Stomach (tissue), 9 donors: ENCODE data around the gene MRPS24. TPM values are rescaled to one million over a fixed set of nuclear protein-coding genes. Genes with fewer than 3 reads are reported as not detected.
A peak's percentile ranks its signal among the peaks of the same experiment; 100 is the strongest.

Experiments used
- DNase-seq, 2 donors: peaks; one replicate each; pipeline versions ENCODE4 v3.0.0 to v3.0.0-alpha.2; 2013 to 2019
- H3K27ac ChIP-seq, 5 donors: fragments of 200-600 bp in 4 of 5; sonication (generic) in 4 of 5; one replicate each; pipeline ENCODE4 v1.5.1; 2013 to 2019; ENCODE audit warnings: mild to moderate bottlenecking in 1 of 5, moderate library complexity in 1 of 5
- H3K27me3 ChIP-seq, 3 donors: fragments of 200-600 bp; sonication (generic); one replicate each; pipeline ENCODE4 v1.5.1; 2017 to 2019; ENCODE audit warnings: mixed run types in 1 of 3
- H3K36me3 ChIP-seq, 4 donors: fragments of 200-600 bp; sonication (generic); 1 replicate in 3 of 4; 2 replicates in 1 of 4; pipeline ENCODE4 v1.5.1; 2016 to 2019
- H3K4me1 ChIP-seq, 4 donors: fragments of 200-600 bp; sonication (generic); one replicate each; pipeline ENCODE4 v1.5.1; 2016 to 2019
- H3K4me3 ChIP-seq, 4 donors: fragments of 200-600 bp; sonication (generic) in 3 of 4; one replicate each; pipeline ENCODE4 v1.5.1; 2016 to 2019; ENCODE audit warnings: mild to moderate bottlenecking in 1 of 4
- H3K9me3 ChIP-seq, 4 donors: fragments of 200-600 bp; sonication (generic); one replicate each; pipeline ENCODE4 v1.5.1; 2016 to 2019
- CTCF ChIP-seq, 7 experiments: fragments of 450-650 bp in 4 of 7; fragments of 200-600 bp in 3 of 7; sonication (generic) in 3 of 7; IDR thresholded peaks; one replicate each; pipeline ENCODE4 v1.5.1; 2016 to 2019; ENCODE audit warnings: antibody characterized with exemption in 7 of 7, control low read depth in 2 of 7, mild to moderate bottlenecking in 1 of 7
- EP300 ChIP-seq: sonication (generic); formaldehyde crosslinking; IDR thresholded peaks from one replicate; pipeline ENCODE4 v1.6.1; 2017; ENCODE audit warnings: antibody characterized with exemption
- POLR2A ChIP-seq, 4 donors: fragments of 450-650 bp; IDR thresholded peaks; one replicate each; pipeline ENCODE4 v1.6.1; 2016; ENCODE audit warnings: antibody characterized with exemption in 4 of 4, control low read depth in 2 of 4, mild to moderate bottlenecking in 1 of 4, moderate library complexity in 1 of 4
- POLR2AphosphoS5 ChIP-seq, 3 donors: sonication (generic); formaldehyde crosslinking; IDR thresholded peaks; one replicate each; pipeline ENCODE4 v1.6.1; 2016; ENCODE audit warnings: antibody characterized with exemption in 3 of 3
- WGBS, 5 donors: extraction: QIAGEN DNeasy Blood & Tissue Kit in 3 of 5; methylation state at CpG; one replicate each; pipeline versions ENCODE4 v1.1.5 to v1.1.7; 2013 to 2018; 5-methylcytosine and 5-hydroxymethylcytosine counted together
- intact Hi-C: fragments of 100-400 bp; cut with DNase I; formaldehyde crosslinking; loops from one replicate; pipeline ENCODE4 v1.15.1; 2023; ENCODE audit warnings: low total_unique reads
- polyA plus RNA-seq, 3 donors: library from polyadenylated mRNA; stranded (reverse); fragments of 200-250 nt; gene quantifications; one replicate each; pipeline ENCODE4 v1.2.3, GENCODE V29; 2013
- total RNA-seq, 5 donors: library from RNA; depleted of rRNA; stranded (reverse); fragments of >200 nt; gene quantifications; one replicate each; pipeline versions ENCODE4 v1.1.0 to v1.2.3, GENCODE V29; 2014 to 2016
- donor health status: healthy with polysubstance abuse.
- donor health status: Bipolar disorder and iron deficiency.
- donor health status: healthy.

Gene MRPS24
- total and polyA plus RNA-seq, 8 donors: 17.1 to 200 (median 167) TPM; not detected in 1

- TF ChIP-seq POLR2A (IDR thresholded peaks at IDR 0.05): no peak
- intact Hi-C loops: no loop called here
Measured at GRCh38 chr7:43876976-43877745, 7.8 kb upstream of the MRPS24 start.

GRCh38 chr7:43876241-43876640 lies 6.9 kb upstream of the MRPS24 start:
- Histone ChIP-seq H3K4me1 (peaks cover 0 to 27% (median 9%) of the 10 kb centered on the region in 4 donors), H3K4me3 (no peak overlapping the region), H3K9me3 (no peaks in the 10 kb centered on the region), H3K27ac (no peak overlapping the region), H3K36me3 (peaks cover 59 to 68% (median 67%) of the 10 kb centered on the region in 4 donors), H3K27me3 (no peaks in the 10 kb centered on the region)
- intact Hi-C loops: no loop called here
- WGBS, 5 donors: 86 to 93% (median 89%) methylated on average over 7 of the region's 7 CpGs
- DNase-seq: no peak
- TF ChIP-seq CTCF (IDR thresholded peaks at IDR 0.05): no peak
- no peak for TF ChIP-seq EP300

More at GRCh38 chr7:43876976-43877745, 7.8 kb upstream of the MRPS24 start:
- no peak for DNase-seq
- Histone ChIP-seq H3K4me1 (peaks cover 0 to 22% (median 9%) of the 10 kb centered on the region in 4 donors), H3K36me3 (peaks cover 59 to 77% (median 77%) of the 10 kb centered on the region in 4 donors), H3K27ac (no peak overlapping the region), H3K27me3 (no peaks in the 10 kb centered on the region), H3K9me3 (no peaks in the 10 kb centered on the region), H3K4me3 (no peak overlapping the region)
- 89 to 95% (median 90%) methylated on average over 22 to 29 of the region's 29 CpGs for WGBS, 5 donors

GRCh38 chr7:43873300-43873699 lies 4.0 kb upstream of the MRPS24 start:
- no peaks in the 10 kb centered on the region for H3K9me3 ChIP-seq
- 83 to 99% (median 90%) methylated on average over 5 of the region's 5 CpGs for WGBS, 5 donors
- H3K27ac ChIP-seq: peak overlapping the region in 4 of 5 donors; percentile 26 to 73 (median 63)
- no peak overlapping the region for H3K4me3 ChIP-seq
- no peaks in the 10 kb centered on the region for H3K27me3 ChIP-seq
- peaks cover 32 to 39% (median 38%) of the 10 kb centered on the region in 4 donors for H3K36me3 ChIP-seq
- peak in 1 of 2 donors; percentile 37 for DNase-seq
- peaks cover 8 to 37% (median 22%) of the 10 kb centered on the region in 4 donors for H3K4me1 ChIP-seq
- intact Hi-C loops: no loop called here
- TF ChIP-seq EP300 (no peak), CTCF (IDR thresholded peaks at IDR 0.05) (no peak), POLR2AphosphoS5 (IDR thresholded peaks at IDR 0.05) (no peak)

- WGBS, 5 donors: 21 to 41% (median 26%) methylated on average over 7 of the region's 7 CpGs
- Histone ChIP-seq H3K27me3 (no peaks in the 10 kb centered on the region), H3K4me1 (peaks cover 8 to 44% (median 27%) of the 10 kb centered on the region in 4 donors), H3K27ac (peak overlapping the region in 4 of 5 donors; percentile 26 to 73 (median 63)), H3K4me3 (no peak overlapping the region), H3K36me3 (peaks cover 24 to 33% (median 31%) of the 10 kb centered on the region in 4 donors), H3K9me3 (no peaks in the 10 kb centered on the region)
- no peak for TF ChIP-seq CTCF (IDR thresholded peaks at IDR 0.05)
- no peak for TF ChIP-seq POLR2A (IDR thresholded peaks at IDR 0.05)
- TF ChIP-seq POLR2AphosphoS5 (IDR thresholded peaks at IDR 0.05): no peak
- TF ChIP-seq EP300: no peak
- peak in 1 of 2 donors; percentile 76 for DNase-seq
- intact Hi-C loops: no loop called here
Measured at GRCh38 chr7:43872406-43873110, 3.2 kb upstream of the MRPS24 start.
